ENCODE results near the gene LYPD4. TPM values are rescaled to one million over a fixed set of nuclear protein-coding genes. Genes with fewer than 3 reads are reported as not detected.

LYPD4 gene
- total and polyA plus RNA-seq, 7 experiments from 2014 or later, result not detected

DNA sequence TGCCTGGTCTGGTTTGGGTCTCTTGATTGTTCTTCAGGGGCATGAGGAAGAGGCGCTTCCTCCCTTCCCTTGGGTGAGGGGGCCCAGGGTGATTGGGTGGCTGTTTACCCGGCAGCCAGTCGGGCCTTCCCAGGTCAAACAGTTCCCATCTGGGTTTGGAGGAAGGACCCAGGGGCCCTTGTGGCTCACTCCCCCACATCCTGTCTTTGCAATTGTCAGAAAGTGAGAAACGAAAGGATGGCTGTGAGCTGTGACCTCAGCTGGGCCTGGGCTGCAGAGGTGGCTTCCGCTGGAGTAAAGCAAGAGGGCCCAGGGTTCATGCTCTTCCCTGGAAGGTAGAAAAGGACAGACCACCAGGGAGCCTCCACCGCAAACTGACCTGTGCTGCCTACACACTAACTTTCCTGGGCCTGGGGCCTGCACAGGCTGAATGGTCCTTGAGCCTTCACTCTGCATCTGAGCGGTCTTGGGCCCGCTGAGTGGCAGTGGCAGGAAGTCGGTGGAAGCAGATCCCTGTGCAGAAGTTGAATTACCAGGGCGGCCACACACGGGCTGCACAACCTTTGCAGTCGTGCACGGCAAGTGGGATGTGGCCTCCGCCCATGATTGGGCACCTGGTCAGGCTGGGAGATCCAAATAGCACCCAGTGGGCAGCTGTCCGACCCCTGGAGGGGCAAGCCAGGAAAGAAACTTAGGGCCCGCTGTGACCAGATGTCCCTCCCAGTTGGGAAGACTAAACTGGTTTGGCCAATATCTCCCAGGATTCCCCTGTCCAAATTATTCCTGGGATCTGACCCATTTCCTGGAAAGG is 27.3 kb upstream of the LYPD4 start:
- Histone ChIP-seq H3K27ac (ENCODE audit: low read depth, low read length) (peak overlapping the region; percentile 74), H3K4me3 (ENCODE audit: low read length) (no peak overlapping the region), H3K4me1 (ENCODE audit: control insufficient read depth in 2 of 2, insufficient read depth in 2 of 2, low read length in 2 of 2) (peaks cover 69 to 83% of the 10 kb centered on the region in 2 donors), H3K27me3 (ENCODE audit: control insufficient read depth in 2 of 2, insufficient read depth in 2 of 2, low read length in 2 of 2) (no peaks in the 10 kb centered on the region), H3K36me3 (ENCODE audit: control insufficient read depth in 2 of 3, insufficient read depth in 3 of 3, low read length in 3 of 3) (peaks cover 0 to 28% (median 10%) of the 10 kb centered on the region in 3 experiments), H3K9me3 (ENCODE audit: control insufficient read depth in 2 of 3, low read length in 3 of 3) (no peaks in the 10 kb centered on the region)
- DNase-seq (peak; percentile 38 to 77 (median 73)), ATAC-seq (peak; percentile 50)
- POLR2A ChIA-PET, result interaction anchor here (0.7 to 11.3 kb wide), 14 partner anchors 9 to 141 kb away, joined by 3 to 565 read pairs (median 12); partner anchors contain the start of genes ARHGEF1, ERFL and RPS19
- no peaks in the 10 kb centered on the region for H3K9me3 Mint-ChIP-seq
- peak overlapping the region; percentile 75 to 93 (median 80) for H3K4me3 Mint-ChIP-seq
- peak overlapping the region; percentile 93 to 99 (median 97) for H3K27ac Mint-ChIP-seq
- intact Hi-C loops (cut with micrococcal nuclease), result loop anchor here (1.0 to 5.0 kb wide), 5 partner anchors 11 to 161 kb away; partner anchors contain the start of genes RPS19 (in 2 of the 2) and RABAC1 (in 1 of the 2)
- H3K4me1 Mint-ChIP-seq, result peaks cover 42 to 86% (median 75%) of the 10 kb centered on the region in 7 donors
- H3K36me3 Mint-ChIP-seq, result peaks cover 0 to 22% (median 11%) of the 10 kb centered on the region in 5 donors
- no peaks in the 10 kb centered on the region for H3K27me3 Mint-ChIP-seq
- CTCF ChIA-PET, result interaction anchor here (0.7 to 8.7 kb wide), 11 partner anchors 9 to 87 kb away, joined by 3 to 151 read pairs (median 6); partner anchors contain the start of genes RABAC1 and RPS19

- Histone ChIP-seq H3K4me3 (ENCODE audit: low read length) (no peak overlapping the region), H3K4me1 (ENCODE audit: control insufficient read depth in 2 of 2, insufficient read depth in 2 of 2, low read length in 2 of 2) (peaks cover 62 to 70% of the 10 kb centered on the region in 2 donors), H3K27me3 (ENCODE audit: control insufficient read depth in 2 of 2, insufficient read depth in 2 of 2, low read length in 2 of 2) (no peaks in the 10 kb centered on the region), H3K36me3 (ENCODE audit: control insufficient read depth in 2 of 3, insufficient read depth in 3 of 3, low read length in 3 of 3) (peaks cover 0 to 35% (median 10%) of the 10 kb centered on the region in 3 experiments), H3K27ac (ENCODE audit: low read depth, low read length) (peak overlapping the region; percentile 52), H3K9me3 (ENCODE audit: control insufficient read depth in 2 of 3, low read length in 3 of 3) (no peaks in the 10 kb centered on the region)
- no peak for ATAC-seq
- peak overlapping the region in 8 of 10 donors; percentile 19 to 93 (median 56) for H3K4me3 Mint-ChIP-seq
- intact Hi-C loops (cut with micrococcal nuclease), result loop anchor here in 1 of 2 donors (5.0 kb wide), 1 partner anchor 162 kb away; no protein-coding TSS in a partner anchor
- H3K27me3 Mint-ChIP-seq, result no peaks in the 10 kb centered on the region
- H3K9me3 Mint-ChIP-seq, result no peaks in the 10 kb centered on the region
- peaks cover 0 to 27% (median 11%) of the 10 kb centered on the region in 5 donors for H3K36me3 Mint-ChIP-seq
- no peak for DNase-seq
- H3K27ac Mint-ChIP-seq, result peak overlapping the region; percentile 65 to 99 (median 88)
- peaks cover 43 to 82% (median 73%) of the 10 kb centered on the region in 7 donors for H3K4me1 Mint-ChIP-seq
- ChIA-PET POLR2A (interaction anchor here (0.6 to 11.3 kb wide), 8 partner anchors 8 to 1808 kb away, joined by 3 to 565 read pairs (median 6); partner anchors contain the start of genes ARHGEF1 and RPS19), CTCF (interaction anchor here (1.0 to 8.7 kb wide), 6 partner anchors 8 to 164 kb away, joined by 3 to 151 read pairs (median 22); partner anchors contain the start of genes RABAC1 and RPS19)
Observed at GRCh38 chr19:41870401-41870873, 26.0 kb upstream of the LYPD4 start.

DNA sequence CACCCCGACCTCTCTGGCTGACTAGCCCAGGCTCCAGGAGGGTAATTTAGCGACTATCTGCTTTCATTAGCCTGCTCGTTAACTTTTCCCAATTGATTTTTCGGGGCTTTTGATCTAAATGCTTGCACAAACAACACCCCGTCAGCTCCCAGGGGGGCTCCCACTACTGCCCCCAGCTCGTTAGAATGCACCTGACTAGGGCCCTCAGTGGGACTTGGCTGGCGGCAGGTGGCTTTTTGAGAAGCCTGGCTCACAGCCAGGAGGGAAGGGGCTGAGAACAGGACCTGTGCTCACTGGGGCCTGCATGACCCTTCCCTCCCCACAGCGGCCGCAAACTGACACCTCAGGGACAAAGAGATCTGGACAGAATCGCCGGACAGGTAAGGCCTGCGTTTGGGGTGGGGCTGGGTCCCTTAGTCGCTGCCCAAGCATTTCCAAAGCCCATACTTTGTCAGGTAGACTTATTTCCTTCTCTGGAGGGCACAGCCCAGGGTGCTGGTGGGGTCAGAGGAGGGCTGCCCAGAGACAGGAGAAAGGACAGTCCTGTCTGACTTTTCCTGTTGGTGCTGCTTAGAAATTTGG is 25.0 kb upstream of the LYPD4 start:
- no peaks in the 10 kb centered on the region for H3K27me3 ChIP-seq (ENCODE audit: control insufficient read depth in 2 of 2, insufficient read depth in 2 of 2, low read length in 2 of 2)
- DNase-seq, result no peak
- peaks cover 61 to 69% of the 10 kb centered on the region in 2 donors for H3K4me1 ChIP-seq (ENCODE audit: control insufficient read depth in 2 of 2, insufficient read depth in 2 of 2, low read length in 2 of 2)
- Mint-ChIP-seq H3K27me3 (no peaks in the 10 kb centered on the region), H3K36me3 (peaks cover 0 to 32% (median 14%) of the 10 kb centered on the region in 5 donors), H3K4me1 (peaks cover 46 to 85% (median 73%) of the 10 kb centered on the region in 7 donors), H3K9me3 (no peaks in the 10 kb centered on the region), H3K27ac (peak overlapping the region in 7 of 9 donors; percentile 30 to 99 (median 83)), H3K4me3 (peak overlapping the region in 1 of 10 donors; percentile 33)
- no peak for ATAC-seq
- H3K27ac ChIP-seq (ENCODE audit: low read depth, low read length), result peak overlapping the region; percentile 52
- ChIA-PET POLR2A (interaction anchor here (1.3 to 11.3 kb wide), 2 partner anchors 17 to 55 kb away, joined by 4 to 565 read pairs; partner anchors contain the start of gene ARHGEF1), CTCF (interaction anchor here (6.2 to 8.7 kb wide), 2 partner anchors 9 to 18 kb away, joined by 38 to 151 read pairs; partner anchors contain the start of gene RPS19)
- peaks cover 9 to 45% (median 15%) of the 10 kb centered on the region in 3 experiments for H3K36me3 ChIP-seq (ENCODE audit: control insufficient read depth in 2 of 3, insufficient read depth in 3 of 3, low read length in 3 of 3)
- no peaks in the 10 kb centered on the region for H3K9me3 ChIP-seq (ENCODE audit: control insufficient read depth in 2 of 3, low read length in 3 of 3)
- no peak overlapping the region for H3K4me3 ChIP-seq (ENCODE audit: low read length)
- intact Hi-C loops (cut with micrococcal nuclease), result no loop called here

DNA sequence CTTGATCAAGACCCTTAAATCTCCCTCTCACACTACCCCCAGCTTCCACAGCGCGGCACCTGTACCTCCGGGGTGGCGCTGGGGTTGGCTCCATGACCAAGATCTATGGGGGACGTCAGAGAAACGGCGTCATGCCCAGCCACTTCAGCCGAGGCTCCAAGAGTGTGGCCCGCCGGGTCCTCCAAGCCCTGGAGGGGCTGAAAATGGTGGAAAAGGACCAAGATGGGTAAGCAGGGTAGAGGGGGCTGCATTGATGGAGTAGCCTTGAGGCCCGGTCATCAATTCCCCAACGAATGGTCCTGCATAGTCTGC is 24.5 kb upstream of the LYPD4 start:
- ChIA-PET POLR2A (interaction anchor here (0.6 to 11.3 kb wide), 3 partner anchors 9 to 75 kb away, joined by 3 to 565 read pairs (median 5); partner anchors contain the start of genes ARHGEF1 and RPS19), CTCF (interaction anchor here (1.1 kb wide), 1 partner anchor 74 kb away, joined by 3 read pairs; no protein-coding TSS in a partner anchor)
- ATAC-seq (no peak), DNase-seq (no peak)
- Histone ChIP-seq H3K9me3 (ENCODE audit: control insufficient read depth in 2 of 3, low read length in 3 of 3) (no peaks in the 10 kb centered on the region), H3K4me1 (ENCODE audit: control insufficient read depth in 2 of 2, insufficient read depth in 2 of 2, low read length in 2 of 2) (peaks cover 61 to 69% of the 10 kb centered on the region in 2 donors), H3K36me3 (ENCODE audit: control insufficient read depth in 2 of 3, insufficient read depth in 3 of 3, low read length in 3 of 3) (peaks cover 14 to 50% (median 20%) of the 10 kb centered on the region in 3 experiments), H3K4me3 (ENCODE audit: low read length) (no peak overlapping the region), H3K27me3 (ENCODE audit: control insufficient read depth in 2 of 2, insufficient read depth in 2 of 2, low read length in 2 of 2) (no peaks in the 10 kb centered on the region), H3K27ac (ENCODE audit: low read depth, low read length) (peak overlapping the region; percentile 52)
- H3K36me3 Mint-ChIP-seq, result peaks cover 5 to 37% (median 19%) of the 10 kb centered on the region in 5 donors
- H3K4me3 Mint-ChIP-seq, result peak overlapping the region in 1 of 10 donors; percentile 28
- peaks cover 44 to 86% (median 75%) of the 10 kb centered on the region in 7 donors for H3K4me1 Mint-ChIP-seq
- intact Hi-C loops (cut with micrococcal nuclease), result no loop called here
- no peaks in the 10 kb centered on the region for H3K9me3 Mint-ChIP-seq
- H3K27me3 Mint-ChIP-seq, result no peaks in the 10 kb centered on the region
- H3K27ac Mint-ChIP-seq, result peak overlapping the region; percentile 26 to 95 (median 83)

- Histone ChIP-seq H3K36me3 (ENCODE audit: control insufficient read depth in 2 of 3, insufficient read depth in 3 of 3, low read length in 3 of 3) (peaks cover 16 to 56% (median 20%) of the 10 kb centered on the region in 3 experiments), H3K27ac (ENCODE audit: low read depth, low read length) (peak overlapping the region; percentile 52), H3K9me3 (ENCODE audit: control insufficient read depth in 2 of 3, low read length in 3 of 3) (no peaks in the 10 kb centered on the region), H3K27me3 (ENCODE audit: control insufficient read depth in 2 of 2, insufficient read depth in 2 of 2, low read length in 2 of 2) (no peaks in the 10 kb centered on the region), H3K4me3 (ENCODE audit: low read length) (no peak overlapping the region), H3K4me1 (ENCODE audit: control insufficient read depth in 2 of 2, insufficient read depth in 2 of 2, low read length in 2 of 2) (peaks cover 58 to 66% of the 10 kb centered on the region in 2 donors)
- ATAC-seq (no peak), DNase-seq (no peak)
- ChIA-PET CTCF (interaction anchor here (1.1 kb wide), 1 partner anchor 75 kb away, joined by 3 read pairs; no protein-coding TSS in a partner anchor), POLR2A (interaction anchor here (0.6 to 11.3 kb wide), 4 partner anchors 9 to 75 kb away, joined by 3 to 565 read pairs (median 4); partner anchors contain the start of genes ARHGEF1 and RPS19)
- Mint-ChIP-seq H3K27me3 (no peaks in the 10 kb centered on the region), H3K4me3 (peak overlapping the region in 5 of 10 donors; percentile 3 to 63 (median 36)), H3K9me3 (no peaks in the 10 kb centered on the region), H3K4me1 (peaks cover 46 to 86% (median 77%) of the 10 kb centered on the region in 7 donors), H3K27ac (peak overlapping the region; percentile 76 to 95 (median 89)), H3K36me3 (peaks cover 5 to 41% (median 23%) of the 10 kb centered on the region in 5 donors)
- intact Hi-C loops (cut with micrococcal nuclease), result no loop called here
Observed at GRCh38 chr19:41868120-41868988, 23.9 kb upstream of the LYPD4 start.

Measured in naive thymus-derived CD4-positive, alpha-beta T cell (primary cell).